GM19023 (cell line): Measurements from ENCODE around the gene WDR70.
"Not testable (repeated sequence)": the region's sequence is repeated elsewhere in the genome, so short reads cannot be mapped to it uniquely, and the experiment has no call there.

ENCODE experiments used
- ATAC-seq: cut with Tn5 transposase; IDR thresholded peaks from one replicate; pipeline ENCODE4 v1.9.1; 2021; ENCODE audit warnings: mild to moderate bottlenecking, moderate library complexity; ENCODE audit not compliant: unreplicated experiment

Gene WDR70

DNA sequence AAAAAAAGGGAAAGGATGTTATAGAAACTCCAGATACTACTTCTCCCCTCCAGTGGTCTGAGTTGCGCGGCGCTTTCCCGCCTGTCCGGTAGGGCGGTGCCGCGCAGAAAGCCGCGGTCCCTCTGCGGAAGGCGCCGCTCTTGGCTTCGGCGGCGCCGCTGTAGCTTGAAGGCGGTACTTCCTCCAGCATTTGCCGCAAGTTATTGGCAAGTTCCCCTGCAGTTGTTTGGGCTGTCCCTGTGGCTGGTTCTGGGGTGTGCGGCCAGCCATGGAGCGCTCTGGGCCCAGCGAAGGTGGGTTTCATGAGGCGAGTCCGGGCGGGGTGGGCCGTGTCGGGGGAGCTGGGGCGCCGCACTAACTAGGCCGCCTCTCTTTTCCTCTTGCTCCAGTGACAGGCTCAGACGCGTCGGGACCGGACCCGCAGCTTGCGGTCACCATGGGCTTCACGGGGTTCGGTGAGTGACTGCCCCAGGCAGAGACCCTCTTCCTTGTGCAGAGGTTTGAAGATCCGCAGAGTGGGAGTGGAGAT is at the start of gene WDR70:
WDR70 (plus strand) TSS at position 219 of the 529 bp plus-strand sequence; CDS start at position 269, 50 bp downstream.
- ATAC-seq, result peak; percentile 100

DNA sequence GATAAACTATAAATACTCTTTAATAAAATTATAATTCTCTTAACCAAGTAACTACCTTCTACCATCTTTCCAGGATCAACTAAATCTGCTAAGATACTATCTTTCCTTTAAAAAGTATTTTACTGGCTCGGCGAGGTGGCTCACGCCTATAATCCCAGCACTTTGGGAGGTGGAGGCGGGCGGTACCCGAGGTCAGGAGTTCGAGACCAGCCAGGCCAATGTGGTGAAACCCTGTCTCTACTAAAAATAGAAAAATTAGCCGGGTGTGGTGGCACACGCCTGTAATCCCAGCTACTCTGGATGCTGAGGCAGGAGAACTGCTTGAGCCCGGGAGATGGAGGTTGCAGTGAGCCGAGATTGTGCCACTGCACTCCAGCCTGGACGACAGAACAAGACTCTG is 44.4 kb upstream of the WDR70 start:
- ATAC-seq, result not testable (repeated sequence)

DNA sequence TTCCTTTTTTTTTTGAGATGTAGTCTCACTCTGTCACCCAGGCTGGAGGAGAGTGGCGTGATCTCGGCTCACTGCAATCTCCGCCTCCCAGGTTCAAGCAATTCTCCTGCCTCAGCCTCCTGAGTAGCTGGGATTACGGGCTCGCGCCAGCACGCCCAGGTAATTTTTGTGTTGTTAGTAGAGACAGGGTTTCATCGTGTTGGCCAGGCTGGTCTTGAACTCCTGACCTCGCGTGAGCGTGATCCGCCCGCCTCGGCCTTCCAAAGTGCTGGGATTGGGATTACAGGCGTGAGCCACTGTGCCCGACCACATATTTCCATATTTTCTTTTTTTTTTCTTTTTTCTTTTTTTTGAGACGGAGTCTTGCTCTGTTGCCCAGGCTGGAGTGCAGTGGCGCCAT is 36.4 kb upstream of the WDR70 start:
- ATAC-seq, result not testable (repeated sequence)

DNA sequence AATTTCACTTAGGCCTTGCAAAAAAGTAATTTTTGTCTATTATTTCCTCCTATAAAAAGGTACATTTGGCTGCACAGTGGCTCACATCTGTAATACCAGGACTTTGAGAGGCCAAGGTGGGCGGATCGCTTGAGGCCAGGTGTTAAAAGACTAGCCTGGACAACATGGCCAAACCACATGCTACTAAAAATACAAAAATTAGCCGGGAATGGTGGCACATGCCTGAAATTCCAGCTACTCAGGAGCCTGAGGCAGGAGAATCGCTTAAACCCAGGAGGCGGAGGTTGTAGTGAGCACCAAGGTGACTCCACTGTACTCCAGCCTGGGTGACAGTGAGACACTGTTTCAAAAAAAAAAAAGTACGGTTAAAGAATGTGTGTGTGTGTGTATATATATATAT is 24.0 kb upstream of the WDR70 start:
- no peak for ATAC-seq

GRCh38 chr5:37370550-37370863 is 8.6 kb upstream of the WDR70 start:
- ATAC-seq, result no peak

DNA sequence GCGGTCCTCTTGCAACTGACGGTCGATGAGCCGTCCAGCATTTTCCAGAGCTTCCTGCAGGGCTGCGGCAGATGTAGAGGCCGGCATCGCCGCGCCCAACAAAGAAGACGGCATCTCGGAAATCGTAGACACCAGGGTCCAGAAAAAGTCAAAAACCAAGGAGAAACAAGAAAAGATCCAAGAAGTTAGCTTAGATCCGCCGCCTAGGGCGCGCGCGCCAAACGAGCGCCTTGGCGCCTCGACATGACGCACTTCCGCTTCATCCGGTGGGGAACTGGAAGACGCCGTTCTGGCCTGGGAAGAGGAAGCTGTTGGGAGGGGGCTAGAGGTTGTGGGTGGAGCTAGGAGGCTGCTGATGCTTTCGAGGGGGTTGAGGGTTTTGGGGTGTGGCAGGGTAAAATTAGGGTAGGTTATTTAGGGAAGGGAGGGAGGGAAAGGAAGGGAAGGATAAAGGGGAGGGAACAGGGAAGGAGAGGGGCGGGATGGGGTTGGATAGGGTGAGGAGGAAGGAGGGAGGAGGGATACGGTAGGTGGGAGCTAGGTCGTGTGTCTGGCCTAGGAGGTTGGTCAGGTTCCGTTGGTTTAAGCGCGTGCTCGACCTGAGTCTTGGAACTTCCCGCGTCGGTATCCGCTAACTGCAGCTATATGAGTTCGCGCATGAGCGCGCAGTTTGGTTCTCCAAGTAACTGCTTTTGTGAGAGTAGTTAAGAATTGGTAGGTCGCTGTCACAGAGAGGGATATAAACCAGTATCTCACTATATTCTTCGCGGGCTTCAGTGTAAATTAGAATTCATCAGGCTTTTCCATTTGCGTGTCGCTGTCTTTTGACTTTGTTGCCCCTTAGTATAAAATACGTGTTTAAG is 8.0 kb upstream of the WDR70 start, which contains the start of gene NUP155:
NUP155 (minus strand) TSS at position 243 of the 863 bp plus-strand sequence; CDS start at position 114, 129 bp downstream.
- ATAC-seq, result peak; percentile 95

DNA sequence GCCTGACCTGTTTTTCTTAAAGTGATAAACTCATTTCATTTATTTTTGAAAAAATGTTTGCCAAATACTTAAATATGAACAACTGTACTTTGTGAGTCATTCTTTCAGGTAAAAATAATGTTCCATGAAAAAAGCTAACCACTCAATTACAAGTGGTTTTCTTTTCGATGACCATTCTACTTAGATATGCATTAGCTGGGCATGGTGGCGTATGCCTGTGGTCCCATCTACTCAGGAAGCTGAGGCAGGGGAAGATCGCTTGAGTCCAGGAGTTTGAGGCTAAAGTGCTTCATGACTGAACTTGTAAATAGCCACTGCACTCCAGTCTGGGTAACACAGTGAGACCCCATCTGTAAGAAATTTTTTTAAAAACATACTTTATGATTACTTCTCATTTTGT is 4.0 kb upstream of the WDR70 start:
- no peak for ATAC-seq

- ATAC-seq, result not testable (repeated sequence)
These were observed 1.1 kb upstream of the WDR70 start for GRCh38 chr5:37378066-37378465.

DNA sequence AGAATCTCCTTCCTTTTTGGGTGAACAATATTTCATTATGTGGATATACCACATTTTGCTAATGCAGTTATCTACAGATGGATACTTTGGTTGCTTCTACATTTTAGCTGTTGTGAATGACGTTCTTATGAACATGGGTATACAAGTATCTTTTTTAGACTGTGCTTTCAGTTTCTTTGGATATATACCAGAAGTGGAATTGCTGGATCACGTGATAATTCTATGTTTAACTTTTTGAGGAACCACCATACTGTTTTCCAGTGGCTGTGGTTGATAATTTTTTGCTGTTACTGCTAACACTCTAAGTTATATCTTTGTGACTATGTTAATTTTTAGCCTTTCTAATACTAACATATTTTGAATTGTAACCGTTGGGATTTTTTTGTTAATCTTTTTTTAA is 12.5 kb downstream of the WDR70 start:
- no peak for ATAC-seq

DNA sequence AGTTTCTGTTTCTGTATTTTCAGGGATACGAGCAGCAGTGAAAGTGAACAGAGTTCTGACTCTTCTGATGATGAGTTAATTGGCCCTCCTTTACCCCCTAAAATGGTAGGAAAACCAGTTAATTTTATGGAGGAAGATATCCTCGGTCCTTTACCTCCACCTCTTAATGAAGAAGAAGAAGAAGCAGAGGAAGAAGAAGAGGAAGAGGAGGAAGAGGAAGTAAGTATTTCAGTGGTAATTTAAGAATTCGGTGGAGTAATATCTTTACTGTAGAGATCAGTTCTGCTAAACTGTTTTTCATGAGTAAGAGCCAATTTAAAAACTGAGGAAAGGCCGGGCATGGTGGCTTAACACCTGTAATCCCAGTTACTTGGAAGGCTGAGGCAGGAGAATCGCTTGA is 17.2 kb downstream of the WDR70 start:
- no peak for ATAC-seq

DNA sequence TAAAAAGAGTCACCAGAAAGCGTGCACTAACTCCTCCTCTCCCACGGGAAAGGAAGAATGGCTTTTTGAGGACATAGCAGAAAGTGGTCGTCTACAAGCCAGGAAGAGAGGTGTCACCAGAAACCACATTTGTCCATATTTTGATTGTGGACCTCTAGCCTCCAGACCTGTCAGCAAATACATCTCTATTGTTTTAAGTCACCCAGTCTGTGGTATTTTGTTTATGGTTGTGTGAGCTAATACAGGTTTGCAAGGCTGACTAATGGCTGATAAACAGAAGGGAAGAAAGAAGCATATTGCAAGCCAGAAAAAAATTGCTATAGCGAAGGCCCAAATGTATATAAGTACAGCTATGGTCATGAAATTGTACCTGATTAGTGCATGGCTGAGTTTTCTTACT is 21.4 kb downstream of the WDR70 start:
- ATAC-seq, result no peak

DNA sequence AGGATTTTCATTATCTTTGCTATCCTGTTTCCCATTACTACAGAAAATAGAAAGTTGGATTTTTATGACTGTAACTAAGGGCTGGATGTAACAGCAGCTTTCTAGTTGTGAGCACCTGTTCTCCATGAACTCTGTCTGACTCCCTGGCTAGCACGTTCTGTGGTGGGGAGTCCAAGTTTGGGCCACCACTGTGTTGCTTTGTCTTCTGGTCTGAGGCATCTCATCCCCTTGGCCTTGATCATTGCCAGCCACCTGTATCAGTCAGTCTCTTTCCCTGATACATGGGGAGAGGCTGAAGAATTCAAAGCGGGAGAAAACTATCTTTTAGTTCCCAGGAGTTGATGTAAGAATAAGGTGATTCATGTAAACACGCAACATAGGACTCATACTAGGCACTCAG is 33.4 kb downstream of the WDR70 start:
- no peak for ATAC-seq

DNA sequence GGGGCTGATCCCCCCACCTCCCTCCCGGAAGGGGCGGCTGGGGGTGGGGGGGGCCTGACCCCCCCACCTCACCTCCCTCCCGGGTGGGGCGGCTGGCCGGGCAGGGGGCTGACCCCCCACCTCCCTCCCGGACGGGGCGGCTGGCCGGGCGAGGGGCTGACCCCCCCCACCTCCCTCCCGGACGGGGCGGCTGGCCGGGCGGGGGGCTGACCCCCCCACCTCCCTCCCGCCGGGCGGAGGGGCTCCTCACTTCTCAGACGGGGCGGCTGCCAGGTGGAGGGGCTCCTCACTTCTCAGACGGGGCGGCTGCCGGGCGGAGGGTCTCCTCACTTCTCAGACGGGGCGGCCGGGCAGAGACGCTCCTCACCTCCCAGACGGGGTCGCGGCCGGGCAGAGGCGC is 36.3 kb downstream of the WDR70 start:
- ATAC-seq, result not testable (repeated sequence)

GRCh38 chr5:37417347-37417746 is 38.2 kb downstream of the WDR70 start:
- ATAC-seq, result no peak

GRCh38 chr5:37424441-37424840 is 45.3 kb downstream of the WDR70 start:
- ATAC-seq, result no peak

GRCh38 chr5:37428044-37428443 is 48.9 kb downstream of the WDR70 start:
- ATAC-seq, result no peak

DNA sequence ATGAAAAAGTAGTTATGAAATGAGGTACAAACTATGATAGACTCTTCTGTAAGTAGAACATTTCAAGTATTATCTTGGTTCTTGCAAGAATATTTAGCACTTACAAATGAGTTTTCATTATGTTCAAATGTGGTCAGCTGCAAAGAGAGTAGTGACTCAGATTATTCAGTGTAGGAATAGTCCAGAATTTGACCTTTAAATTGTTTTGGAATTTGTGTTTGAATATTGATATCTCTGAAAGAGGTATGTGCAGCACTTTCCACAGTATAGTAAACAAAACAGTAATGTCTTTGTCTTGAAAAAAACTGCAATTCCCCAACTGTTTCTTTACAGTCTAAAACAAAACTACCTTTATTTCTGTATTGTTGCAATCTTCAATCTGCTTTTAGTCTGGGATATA is 56.1 kb downstream of the WDR70 start:
- ATAC-seq, result no peak

DNA sequence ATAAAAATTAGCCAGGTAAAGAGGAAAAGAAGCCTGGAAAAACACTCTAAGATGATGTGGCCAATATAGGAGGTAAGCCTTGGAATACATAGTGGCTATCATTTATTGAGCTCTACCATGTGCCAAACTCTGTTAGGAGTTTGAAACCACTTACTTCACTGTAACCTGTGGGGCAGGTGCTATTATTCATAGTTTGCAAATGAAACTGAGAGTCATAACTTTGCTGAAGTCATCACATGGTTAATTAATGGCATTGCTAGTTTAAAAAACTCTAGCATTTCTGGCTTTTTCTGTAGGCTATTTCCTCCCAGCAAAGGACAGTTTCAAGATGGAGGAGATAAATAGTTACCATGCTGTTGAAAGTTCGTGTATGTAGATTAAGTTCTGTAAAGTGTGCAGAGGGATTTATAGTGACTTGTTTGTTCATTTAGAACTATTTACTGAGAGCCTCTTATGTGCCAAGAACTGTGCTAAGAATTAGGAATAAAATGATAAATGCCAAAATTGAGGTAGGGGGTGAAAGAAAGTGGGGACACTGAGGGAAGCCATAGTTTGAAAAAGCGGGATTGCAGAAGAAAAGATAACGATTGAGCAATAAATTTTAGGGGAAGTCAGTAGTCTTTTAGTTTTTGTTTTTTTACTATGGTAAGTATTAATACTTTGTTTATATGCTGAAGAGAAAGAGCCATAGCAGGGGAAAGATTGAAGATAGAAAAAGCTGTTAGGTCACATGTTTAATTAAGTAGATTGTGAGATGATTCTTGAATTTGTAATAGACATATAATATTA is 57.2 kb downstream of the WDR70 start:
- ATAC-seq, result no peak

DNA sequence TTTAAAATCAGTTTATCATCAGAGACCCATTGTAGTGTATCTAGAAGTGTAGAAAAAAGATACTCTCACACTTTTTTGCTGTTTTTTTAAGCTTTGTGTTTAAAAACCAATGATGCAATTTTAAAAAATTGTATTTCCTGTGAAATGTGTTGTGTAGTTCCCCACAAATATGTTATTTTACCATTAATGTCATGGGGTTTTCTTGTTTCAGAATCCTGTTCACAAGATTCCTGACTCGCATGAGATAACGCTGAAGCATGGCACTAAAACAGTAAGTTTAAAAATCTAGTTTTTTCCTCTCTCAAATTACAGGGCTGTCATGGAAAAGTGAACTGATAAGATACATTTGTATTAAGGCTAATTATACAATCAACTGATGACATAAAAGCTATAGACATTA is 58.6 kb downstream of the WDR70 start:
- no peak for ATAC-seq

- ATAC-seq, result not testable (repeated sequence)
These were observed 66.7 kb downstream of the WDR70 start for GRCh38 chr5:37445783-37446182.

DNA sequence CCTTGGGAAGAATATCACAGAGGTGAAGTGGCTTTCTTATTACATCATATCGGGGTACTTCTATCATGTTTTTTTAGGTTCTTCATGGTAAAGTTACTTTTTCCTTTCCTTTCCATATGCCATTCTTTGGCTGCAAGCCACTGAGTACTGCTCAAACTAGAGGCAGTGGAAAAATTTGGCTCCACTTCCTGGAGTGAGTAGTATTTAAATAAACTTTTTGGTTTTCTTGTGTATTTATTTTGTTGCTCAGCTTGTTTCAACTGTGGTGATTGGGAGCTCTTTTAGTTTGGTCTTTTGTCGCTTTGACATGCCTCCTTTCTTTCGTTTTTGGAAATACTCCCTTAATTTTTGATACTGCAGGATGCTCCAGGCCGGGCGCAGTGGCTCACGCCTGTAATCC is 69.8 kb downstream of the WDR70 start:
- ATAC-seq, result no peak

DNA sequence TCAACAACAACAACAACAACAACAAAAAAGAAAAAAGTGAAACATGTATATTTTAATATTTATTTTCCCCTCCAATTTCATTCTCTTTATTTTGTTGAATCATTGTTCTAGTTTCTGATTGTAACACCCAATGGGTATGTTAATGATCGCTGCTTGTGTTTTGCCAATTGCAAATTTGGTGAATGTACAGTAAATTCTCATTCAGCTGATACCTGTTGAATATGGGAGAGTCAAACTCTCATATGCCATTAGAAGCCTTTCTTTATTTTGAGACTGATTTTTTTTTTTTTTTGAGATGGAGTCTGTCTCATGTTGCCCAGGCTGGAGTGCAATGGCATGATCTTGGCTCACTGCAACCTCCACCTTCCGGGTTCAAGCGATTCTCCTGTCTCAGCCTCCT is 72.9 kb downstream of the WDR70 start:
- ATAC-seq, result not testable (repeated sequence)
